ENCODE results near the gene CFAP161.
"Not testable (repeated sequence)": the region's sequence is repeated elsewhere in the genome, so short reads cannot be mapped to it uniquely, and the experiment has no call there.

The CFAP161 gene

GRCh38 chr15:81108427-81108826 lies 25.6 kb upstream of the CFAP161 start:
- no peak for DNase-seq

- DNase-seq: no peak
These were observed 23.1 kb upstream of the CFAP161 start for GRCh38 chr15:81111018-81111417.

- DNase-seq: no peak
These were observed 22.3 kb upstream of the CFAP161 start for GRCh38 chr15:81111510-81112470.

- DNase-seq: no peak
These were observed 20.8 kb upstream of the CFAP161 start for GRCh38 chr15:81113204-81113657.

- no peak for DNase-seq
These were observed 20.2 kb upstream of the CFAP161 start for GRCh38 chr15:81113861-81114291.

GRCh38 chr15:81115054-81115939 lies 18.8 kb upstream of the CFAP161 start:
- DNase-seq: no peak

- no peak for DNase-seq
These were observed 16.9 kb upstream of the CFAP161 start for GRCh38 chr15:81117136-81117535.

GRCh38 chr15:81117581-81117980 lies 16.5 kb upstream of the CFAP161 start:
- DNase-seq: no peak

GRCh38 chr15:81118361-81118760 lies 15.7 kb upstream of the CFAP161 start:
- DNase-seq: no peak

GRCh38 chr15:81120069-81120468 lies 14.0 kb upstream of the CFAP161 start:
- DNase-seq: no peak

GRCh38 chr15:81126892-81127291 lies 7.2 kb upstream of the CFAP161 start:
- no peak for DNase-seq

- DNase-seq: not testable (repeated sequence)
These were observed 7.4 kb downstream of the CFAP161 start for GRCh38 chr15:81141478-81141877.

- DNase-seq: no peak
These were observed 11.9 kb downstream of the CFAP161 start for GRCh38 chr15:81146006-81146405.

GRCh38 chr15:81146466-81146865 lies 12.4 kb downstream of the CFAP161 start:
- DNase-seq: no peak

GRCh38 chr15:81151389-81151788 lies 17.3 kb downstream of the CFAP161 start:
- no peak for DNase-seq

GRCh38 chr15:81152339-81152738 lies 18.3 kb downstream of the CFAP161 start:
- no peak for DNase-seq

- DNase-seq: no peak
These were observed 18.7 kb downstream of the CFAP161 start for GRCh38 chr15:81152799-81153198.

GRCh38 chr15:81155375-81156218 lies 21.5 kb downstream of the CFAP161 start:
- DNase-seq: no peak

GRCh38 chr15:81156324-81156723 lies 22.3 kb downstream of the CFAP161 start:
- no peak for DNase-seq

GRCh38 chr15:81157195-81157938 lies 23.3 kb downstream of the CFAP161 start:
- DNase-seq: no peak

- no peak for DNase-seq
These were observed 23.8 kb downstream of the CFAP161 start for GRCh38 chr15:81157939-81158223.

- not testable (repeated sequence) for DNase-seq
These were observed 24.5 kb downstream of the CFAP161 start for GRCh38 chr15:81158561-81158960.
